K562 (cell line): Measurements from ENCODE around the gene ZKSCAN1. TPM values are rescaled to one million over a fixed set of nuclear protein-coding genes. Genes with fewer than 3 reads are reported as not detected.

ENCODE experiments used
- ATAC-seq: fragments of 200-7000 bp; cut with Tn5 transposase; 3 replicates; pipeline ENCODE4 v1.9.1; 2020; ENCODE audit warnings: moderate library complexity
- BruUV-seq: library from RNA; stranded (reverse); fragments of 400-500 nt; replicated peaks from 2 replicates; lab custom pipeline; 2021; lab: Mats Ljungman, UMichigan
- CTCF ChIA-PET: fragments of 300-600 bp; formaldehyde crosslinking; extraction: SDS; loops from one replicate; lab custom pipeline; 2021; ENCODE audit warnings: low intra/inter-chr PET ratio; lab: Yijun Ruan, JAX
- POLR2A ChIA-PET: fragments of 300-600, 350-650 bp; sonication (Branson Sonifier 250); formaldehyde crosslinking; extraction: SDS; loops from one replicate; lab custom pipeline; 2021; ENCODE audit warnings: antibody characterized with exemption, inconsistent platforms; lab: Yijun Ruan, JAX
- DNase-seq, 4 experiments: peaks; one replicate each; pipeline versions ENCODE4 v3.0.0 to v3.0.0-alpha.2; 2011 to 2018; ENCODE audit warnings: low spot score in 3 of 4, mixed read lengths in 3 of 4; ENCODE audit errors: extremely low read depth in 1 of 4
- FAIRE-seq: peaks from 2 replicates; lab custom pipeline; 2011; peaks lifted over from hg19 to GRCh38; lab: Jason Lieb, UNC
- H2AFZ ChIP-seq: 2 replicates; pipeline ENCODE4 v1.6.0; 2011; ENCODE audit warnings: low read depth, low read length, control low read depth, inconsistent platforms
- H3K27ac ChIP-seq: fragments of 200-600 bp; 3 replicates; pipeline ENCODE4 v1.8.0; 2011; ENCODE audit warnings: low read depth, mild to moderate bottlenecking, control low read depth, inconsistent platforms, low read length, moderate library complexity, mixed read lengths; ENCODE audit errors: extremely low read depth
- H3K27me3 ChIP-seq, 2 experiments: fragments of 300-600 bp in 1 of 2; 2 replicates in 1 of 2; 3 replicates in 1 of 2; pipeline versions ENCODE4 v1.6.0 to v1.8.0; 2011; ENCODE audit warnings: inconsistent platforms in 2 of 2, low read length in 2 of 2, mild to moderate bottlenecking in 1 of 2, mixed read lengths in 1 of 2, moderate library complexity in 1 of 2; ENCODE audit not compliant: control insufficient read depth in 2 of 2, insufficient read depth in 2 of 2
- H3K36me3 ChIP-seq: fragments of 300-600 bp; 3 replicates; pipeline ENCODE4 v1.8.0; 2011; ENCODE audit warnings: mild to moderate bottlenecking, low read length, inconsistent platforms; ENCODE audit not compliant: control insufficient read depth, insufficient read depth
- H3K4me1 ChIP-seq, 2 experiments: fragments of 200-600 bp in 1 of 2; replicated peaks in 1 of 2; 2 replicates in 1 of 2; 3 replicates in 1 of 2; pipeline versions ENCODE4 v1.5.1 to v1.8.0; 2011; ENCODE audit warnings: inconsistent platforms in 2 of 2, low read length in 2 of 2, mild to moderate bottlenecking in 1 of 2, mixed read lengths in 1 of 2, moderate library complexity in 1 of 2; ENCODE audit not compliant: control insufficient read depth in 2 of 2, insufficient read depth in 2 of 2
- H3K4me2 ChIP-seq: 2 replicates; pipeline ENCODE4 v1.6.1; 2011; ENCODE audit warnings: low read length, control low read depth, inconsistent platforms, mixed read lengths; ENCODE audit not compliant: insufficient read depth
- H3K4me3 ChIP-seq: fragments of 200-600 bp; sonication (generic), shearing (Covaris generic); 2 replicates; pipeline ENCODE4 v1.5.1; 2016; ENCODE audit warnings: control low read depth, inconsistent platforms
- H3K79me2 ChIP-seq: fragments of 200-600 bp; 3 replicates; pipeline ENCODE4 v1.8.0; 2011; ENCODE audit warnings: low read length, inconsistent platforms; ENCODE audit not compliant: control insufficient read depth, insufficient read depth
- H3K9ac ChIP-seq, 2 experiments: 2 replicates each; pipeline versions ENCODE4 v1.6.0 to v1.6.1; 2011; ENCODE audit warnings: low read depth in 2 of 2, low read length in 2 of 2, control low read depth in 1 of 2, inconsistent platforms in 1 of 2, mild to moderate bottlenecking in 1 of 2, mixed read lengths in 1 of 2; ENCODE audit not compliant: insufficient read depth in 1 of 2
- H3K9me1 ChIP-seq: one replicate; pipeline ENCODE4 v1.6.0; 2011; ENCODE audit warnings: inconsistent platforms, mild to moderate bottlenecking, low read length, moderate library complexity; ENCODE audit not compliant: control insufficient read depth, insufficient read depth
- H3K9me3 ChIP-seq: replicated peaks from 2 replicates; pipeline ENCODE4 v1.5.1; 2011; ENCODE audit warnings: low read depth, low read length, inconsistent platforms; ENCODE audit not compliant: control insufficient read depth, insufficient read depth
- H4K20me1 ChIP-seq: replicated peaks from 2 replicates; pipeline ENCODE4 v1.6.1; 2011; ENCODE audit warnings: low read length, inconsistent platforms, mixed read lengths; ENCODE audit not compliant: control insufficient read depth, insufficient read depth
- BDP1 ChIP-seq: IDR thresholded peaks from 3 replicates; pipeline ENCODE4 v1.6.1; 2011; ENCODE audit not compliant: insufficient read length, insufficient read depth
- FOXJ2 ChIP-seq: fragments of 200-800 bp; sonication (Bioruptor generic); IDR thresholded peaks from 2 replicates; pipeline ENCODE4 v1.6.1; 2016; ENCODE audit warnings: missing genetic modification characterization, missing compliant biosample characterization
- HES1 ChIP-seq: fragments of 450-650 bp; IDR thresholded peaks from 2 replicates; pipeline ENCODE4 v1.6.1; 2016; ENCODE audit warnings: low read depth, mild to moderate bottlenecking, moderate library complexity
- LCOR ChIP-seq: sonication (generic); formaldehyde crosslinking; IDR thresholded peaks from 2 replicates; pipeline ENCODE4 v1.8.0; 2022; ENCODE audit warnings: mild to moderate bottlenecking, missing genetic modification reagents
- SAP30 ChIP-seq: fragments of 200-600 bp; sonication (generic); IDR thresholded peaks from 2 replicates; pipeline ENCODE4 v1.6.1; 2012; ENCODE audit warnings: borderline replicate concordance, low read depth, mild to moderate bottlenecking, moderate library complexity, low read length, control low read depth, inconsistent platforms; ENCODE audit not compliant: insufficient read depth, poor library complexity, severe bottlenecking
- SRSF3 ChIP-seq: fragments of 200-400 bp; formaldehyde crosslinking; IDR thresholded peaks from 2 replicates; pipeline ENCODE4 v1.6.1; 2016; ENCODE audit warnings: mild to moderate bottlenecking, low read length, moderate library complexity; ENCODE audit not compliant: insufficient read depth
- TFE3 ChIP-seq: fragments of 450-650 bp; formaldehyde crosslinking; IDR thresholded peaks from 2 replicates; pipeline ENCODE4 v1.4.0; 2020; ENCODE audit warnings: mild to moderate bottlenecking, mixed read lengths
- ZNF175 ChIP-seq: fragments of 200-800 bp; sonication (Bioruptor generic); IDR thresholded peaks from 2 replicates; pipeline ENCODE4 v1.6.1; 2016; ENCODE audit warnings: low read depth, mild to moderate bottlenecking, missing genetic modification characterization, missing compliant biosample characterization
- ZNF707 ChIP-seq: fragments of 250-450 bp; sonication (Bioruptor Pico); conservative IDR thresholded peaks from 2 replicates; pipeline ENCODE4 v1.8.0; 2022; ENCODE audit warnings: inconsistent platforms, mild to moderate bottlenecking, moderate library complexity
- WGBS: fragments of 100-300 bp; shearing (Covaris generic); methylation state at CpG from one replicate; pipeline ENCODE4 v1.1.6; 2016; ENCODE audit warnings: low coverage, mixed read lengths; ENCODE audit not compliant: insufficient coverage; ENCODE audit errors: missing lambda C conversion rate; 5-methylcytosine and 5-hydroxymethylcytosine counted together
- in situ Hi-C: fragments of 300-500 bp; cut with MboI; formaldehyde crosslinking; loops from 4 replicates; pipeline ENCODE4 v1.15.0; 2018; ENCODE audit warnings: inconsistent platforms, mixed read lengths
- intact Hi-C: fragments of 100-400 bp; cut with micrococcal nuclease; formaldehyde crosslinking; loops from 2 replicates; pipeline ENCODE4 v1.14.2; 2022
- polyA plus RNA-seq, 8 experiments: library from polyadenylated mRNA; depleted of rRNA in 4 of 8; stranded (reverse) in 5 of 8; unstranded in 3 of 8; fragments of >200 nt; fragmentation: Nextera tagmentation in 2 of 8; fragmentation: Illumina TruSeq in 1 of 8; extraction: Ambion mirVana in 2 of 8; extraction: Trizol in 1 of 8; gene quantifications; 2 replicates each; pipeline versions ENCODE4 v1.2.1 to v1.2.3, GENCODE V29; 2011 to 2014; ENCODE audit warnings: inconsistent platforms in 1 of 8, missing spikeins in 1 of 8
- total RNA-seq, 7 experiments: library from RNA; depleted of rRNA in 6 of 7; stranded (reverse); fragments of >200 nt in 6 of 7; fragmentation: Illumina TruSeq in 2 of 7; extraction: Trizol in 2 of 7; gene quantifications; 2 replicates each; pipeline versions ENCODE4 v1.2.1 to v1.2.3, GENCODE V29; 2011 to 2021; ENCODE audit warnings: low replicate concordance in 1 of 7
- TF ChIP-seq, protein P1 (sequence below): fragments of 450-650 bp; IDR thresholded peaks from 2 replicates; pipeline ENCODE4 v1.6.1; 2016; ENCODE audit warnings: borderline replicate concordance

The ZKSCAN1 gene
- total and polyA plus RNA-seq, 9 of the 15 experiments (the other 6 are each of a cell fraction or from before 2014, with no cell fraction given) = 5.3 to 43.0 (median 23.2) TPM

- H3K4me3 ChIP-seq = no peak overlapping the region
- POLR2A ChIA-PET = interaction anchor here (1.4 kb wide), 1 partner anchor 9 kb away, joined by 6 read pairs; the partner anchor contains the start of gene ZSCAN21
- CTCF ChIA-PET = no interaction called here
- H3K36me3 ChIP-seq = peaks cover 10% of the 10 kb centered on the region; the same call in 2 of the 3 replicates
- intact Hi-C loops (no loop called here), in situ Hi-C loops (no loop called here)
- no peak overlapping the region for H2AFZ ChIP-seq
- FAIRE-seq (no peak), DNase-seq (no peak), ATAC-seq (no peak)
- no peak overlapping the region for H3K27ac ChIP-seq
- 64% methylated on average over 7 of the region's 7 CpGs for WGBS
- TF ChIP-seq LCOR = no peak
- TF ChIP-seq BDP1 = no peak
- no peak for TF ChIP-seq SAP30
- no peak for TF ChIP-seq ZNF707
- no peak for TF ChIP-seq TFE3 (CRISPR knock-in tag)
- no peak for TF ChIP-seq FOXJ2 (tag)
- TF ChIP-seq SRSF3 = no peak
- TF ChIP-seq, protein P1, sequence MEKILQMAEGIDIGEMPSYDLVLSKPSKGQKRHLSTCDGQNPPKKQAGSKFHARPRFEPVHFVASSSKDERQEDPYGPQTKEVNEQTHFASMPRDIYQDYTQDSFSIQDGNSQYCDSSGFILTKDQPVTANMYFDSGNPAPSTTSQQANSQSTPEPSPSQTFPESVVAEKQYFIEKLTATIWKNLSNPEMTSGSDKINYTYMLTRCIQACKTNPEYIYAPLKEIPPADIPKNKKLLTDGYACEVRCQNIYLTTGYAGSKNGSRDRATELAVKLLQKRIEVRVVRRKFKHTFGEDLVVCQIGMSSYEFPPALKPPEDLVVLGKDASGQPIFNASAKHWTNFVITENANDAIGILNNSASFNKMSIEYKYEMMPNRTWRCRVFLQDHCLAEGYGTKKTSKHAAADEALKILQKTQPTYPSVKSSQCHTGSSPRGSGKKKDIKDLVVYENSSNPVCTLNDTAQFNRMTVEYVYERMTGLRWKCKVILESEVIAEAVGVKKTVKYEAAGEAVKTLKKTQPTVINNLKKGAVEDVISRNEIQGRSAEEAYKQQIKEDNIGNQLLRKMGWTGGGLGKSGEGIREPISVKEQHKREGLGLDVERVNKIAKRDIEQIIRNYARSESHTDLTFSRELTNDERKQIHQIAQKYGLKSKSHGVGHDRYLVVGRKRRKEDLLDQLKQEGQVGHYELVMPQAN = no peak
- no peak for TF ChIP-seq HES1
- no peak for TF ChIP-seq ZNF175 (CRISPR knock-in tag)
- no peak overlapping the region for H3K9ac ChIP-seq
- no TSS peak for BruUV-seq
- no peaks in the 10 kb centered on the region for H3K9me1 ChIP-seq
- H4K20me1 ChIP-seq = no peaks in the 10 kb centered on the region
- H3K4me2 ChIP-seq = no peak overlapping the region
- no peaks in the 10 kb centered on the region for H3K79me2 ChIP-seq
- H3K27me3 ChIP-seq = no peaks in the 10 kb centered on the region
- no peaks in the 10 kb centered on the region for H3K9me3 ChIP-seq
- no peaks in the 10 kb centered on the region; a peak in 1 of 5 replicates for H3K4me1 ChIP-seq
Measured at GRCh38 chr7:100040575-100040974, 25.2 kb downstream of the ZKSCAN1 start.
